RWPE2 (cell line): ENCODE measurements around the gene LARP4B.

Experiments
- ATAC-seq: fragments of 200-7000 bp; cut with Tn5 transposase; 3 replicates; pipeline ENCODE4 v1.9.1; 2021; ENCODE audit warnings: low read depth
- DNase-seq: peaks from one replicate; pipeline ENCODE4 v3.0.0-alpha.2; 2020; ENCODE audit warnings: low spot score
- H3K27ac ChIP-seq: fragments of 450-650 bp; 2 replicates; pipeline ENCODE4 v1.5.1; 2017; ENCODE audit warnings: mild to moderate bottlenecking; ENCODE audit not compliant: poor library complexity, severe bottlenecking
- H3K27me3 ChIP-seq: fragments of 250-450 bp; sonication (Bioruptor Pico); 2 replicates; pipeline ENCODE4 v1.5.1; 2021; ENCODE audit warnings: mild to moderate bottlenecking, moderate library complexity; ENCODE audit not compliant: insufficient read depth, poor library complexity, severe bottlenecking
- H3K36me3 ChIP-seq: fragments of 250-450 bp; sonication (Bioruptor Pico); 2 replicates; pipeline ENCODE4 v1.5.1; 2020; ENCODE audit warnings: low read depth, mild to moderate bottlenecking, moderate library complexity
- H3K4me1 ChIP-seq: fragments of 250-450 bp; sonication (Bioruptor Pico); 2 replicates; pipeline ENCODE4 v1.5.1; 2021; ENCODE audit warnings: mild to moderate bottlenecking, moderate library complexity; ENCODE audit not compliant: insufficient read depth, poor library complexity, severe bottlenecking
- H3K4me3 ChIP-seq: fragments of 250-450 bp; sonication (Bioruptor Pico); 2 replicates; pipeline ENCODE4 v1.5.1; 2021; ENCODE audit warnings: mild to moderate bottlenecking, moderate library complexity; ENCODE audit not compliant: severe bottlenecking
- H3K9me3 ChIP-seq: fragments of 250-450 bp; sonication (Bioruptor Pico); 2 replicates; pipeline ENCODE4 v1.5.1; 2021; ENCODE audit warnings: mild to moderate bottlenecking, moderate library complexity; ENCODE audit not compliant: severe bottlenecking
- CTCF ChIP-seq: fragments of 450-650 bp; IDR thresholded peaks from one replicate; pipeline ENCODE4 v1.5.1; 2017; ENCODE audit warnings: mild to moderate bottlenecking, moderate library complexity; ENCODE audit not compliant: poor library complexity, severe bottlenecking

LARP4B gene

GRCh38 chr10:953836-954235 lies 22.3 kb upstream of the LARP4B start:
- no peaks in the 10 kb centered on the region for H3K27me3 ChIP-seq

GRCh38 chr10:949446-949845 lies 17.9 kb upstream of the LARP4B start:
- Histone ChIP-seq H3K9me3 (no peaks in the 10 kb centered on the region), H3K4me3 (no peak overlapping the region), H3K27ac (no peak overlapping the region), H3K27me3 (no peaks in the 10 kb centered on the region), H3K36me3 (no peaks in the 10 kb centered on the region), H3K4me1 (no peaks in the 10 kb centered on the region)
- TF ChIP-seq CTCF: no peak
- no peak for DNase-seq
- no peak for ATAC-seq

More at GRCh38 chr10:953836-954235, 22.3 kb upstream of the LARP4B start:
- Histone ChIP-seq H3K4me3 (no peak overlapping the region), H3K9me3 (no peaks in the 10 kb centered on the region), H3K4me1 (no peaks in the 10 kb centered on the region), H3K36me3 (no peaks in the 10 kb centered on the region), H3K27ac (no peak overlapping the region)
- DNase-seq (no peak), ATAC-seq (no peak)
- TF ChIP-seq CTCF: no peak

GRCh38 chr10:948347-948746 lies 16.8 kb upstream of the LARP4B start:
- Histone ChIP-seq H3K4me1 (no peaks in the 10 kb centered on the region), H3K27ac (no peak overlapping the region), H3K36me3 (no peaks in the 10 kb centered on the region), H3K4me3 (no peak overlapping the region), H3K9me3 (no peaks in the 10 kb centered on the region), H3K27me3 (no peaks in the 10 kb centered on the region)
- DNase-seq: no peak
- no peak for TF ChIP-seq CTCF
- no peak for ATAC-seq

- H3K36me3 ChIP-seq: no peaks in the 10 kb centered on the region
- no peak overlapping the region for H3K27ac ChIP-seq
- H3K4me1 ChIP-seq: no peaks in the 10 kb centered on the region
- TF ChIP-seq CTCF: no peak
- no peak for DNase-seq
- no peak overlapping the region for H3K4me3 ChIP-seq
- no peaks in the 10 kb centered on the region for H3K27me3 ChIP-seq
- no peaks in the 10 kb centered on the region for H3K9me3 ChIP-seq
- no peak for ATAC-seq
Measured at GRCh38 chr10:947881-948280, 16.4 kb upstream of the LARP4B start.

GRCh38 chr10:947051-947450 lies 15.5 kb upstream of the LARP4B start:
- no peak for ATAC-seq
- Histone ChIP-seq H3K27me3 (no peaks in the 10 kb centered on the region), H3K4me1 (no peaks in the 10 kb centered on the region), H3K36me3 (no peaks in the 10 kb centered on the region), H3K4me3 (no peak overlapping the region), H3K27ac (no peak overlapping the region), H3K9me3 (no peaks in the 10 kb centered on the region)
- TF ChIP-seq CTCF: no peak
- no peak for DNase-seq
